Upper lobe of left lung (tissue), 4 donors: Measurements from ENCODE around the gene LRRC61.

Experiments used
- CTCF ChIP-seq, 6 experiments: fragments of 450-650 bp in 4 of 6; fragments of 200-600 bp in 2 of 6; sonication (generic) in 2 of 6; IDR thresholded peaks; one replicate each; pipeline ENCODE4 v1.5.1; 2016 to 2019; ENCODE audit warnings: antibody characterized with exemption in 6 of 6
- POLR2A ChIP-seq, 4 donors: fragments of 450-650 bp; IDR thresholded peaks; one replicate each; pipeline ENCODE4 v1.5.1; 2016 to 2017; ENCODE audit warnings: antibody characterized with exemption in 4 of 4, mild to moderate bottlenecking in 2 of 4

GRCh38 chr7:150317748-150318444 is 5.3 kb upstream of the LRRC61 start:
- TF ChIP-seq CTCF (IDR thresholded peaks at IDR 0.05): no peak
- TF ChIP-seq POLR2A (IDR thresholded peaks at IDR 0.05): no peak
